ENCODE results near the gene ARAP1.

- TF ChIP-seq RBBP5 (IDR thresholded peaks at IDR 0.05; ENCODE audit: borderline replicate concordance, low read depth, low read length), result no peak
- TF ChIP-seq POLR2A (IDR thresholded peaks at IDR 0.05; ENCODE audit: control extremely low read depth in 1 of 2, low read depth in 2 of 2, low read length in 2 of 2), result no peak
- TF ChIP-seq EP300 (IDR thresholded peaks at IDR 0.05; ENCODE audit: borderline replicate concordance in 1 of 2, low read depth in 2 of 2, low read length in 2 of 2), result no peak
These were observed 24.1 kb upstream of the ARAP1 start for GRCh38 chr11:72776117-72776843.

Measured in H1 (cell line).